Measurements from ENCODE around the gene MYBPH. TPM values are rescaled to one million over a fixed set of nuclear protein-coding genes. Genes with fewer than 3 reads are reported as not detected.

Gene MYBPH
- total RNA-seq, 4 donors from 2014 or later = not detected

DNA sequence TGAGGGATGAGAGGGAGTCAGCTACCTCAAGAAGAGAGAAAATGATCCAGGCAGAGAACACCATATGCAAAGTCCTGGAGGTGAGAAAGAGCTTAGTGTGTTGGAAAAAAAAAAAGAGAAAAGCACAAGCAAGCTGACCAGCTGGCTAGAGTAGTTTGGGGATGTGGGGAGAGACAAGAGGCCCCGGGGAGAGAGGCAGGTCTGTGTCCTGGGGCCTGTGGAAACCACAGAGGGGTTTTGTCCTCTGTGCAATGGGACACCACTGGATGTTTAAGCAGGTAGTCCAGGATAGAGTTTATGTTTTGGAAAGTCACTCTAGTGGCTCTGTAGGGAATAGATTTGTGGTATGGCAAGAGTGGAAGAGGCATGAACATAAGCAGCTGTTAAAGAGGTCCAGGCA lies 25.3 kb upstream of the MYBPH start:
- Histone ChIP-seq H3K36me3 (no peaks in the 10 kb centered on the region), H3K4me1 (peaks cover 9 to 40% (median 17%) of the 10 kb centered on the region in 4 donors), H3K4me3 (no peak overlapping the region), H3K27me3 (peaks cover 0 to 11% (median 0%) of the 10 kb centered on the region in 4 donors), H3K9me3 (no peaks in the 10 kb centered on the region), H3K27ac (replicated peaks in 1 of 4) (peak overlapping the region; percentile 40 to 49 (median 45))
- TF ChIP-seq POLR2A (IDR thresholded peaks at IDR 0.05; ENCODE audit: low read depth) (no peak), EP300 (IDR thresholded peaks at IDR 0.05) (no peak), POLR2AphosphoS5 (IDR thresholded peaks at IDR 0.05) (no peak)
- TF ChIP-seq, protein P1, sequence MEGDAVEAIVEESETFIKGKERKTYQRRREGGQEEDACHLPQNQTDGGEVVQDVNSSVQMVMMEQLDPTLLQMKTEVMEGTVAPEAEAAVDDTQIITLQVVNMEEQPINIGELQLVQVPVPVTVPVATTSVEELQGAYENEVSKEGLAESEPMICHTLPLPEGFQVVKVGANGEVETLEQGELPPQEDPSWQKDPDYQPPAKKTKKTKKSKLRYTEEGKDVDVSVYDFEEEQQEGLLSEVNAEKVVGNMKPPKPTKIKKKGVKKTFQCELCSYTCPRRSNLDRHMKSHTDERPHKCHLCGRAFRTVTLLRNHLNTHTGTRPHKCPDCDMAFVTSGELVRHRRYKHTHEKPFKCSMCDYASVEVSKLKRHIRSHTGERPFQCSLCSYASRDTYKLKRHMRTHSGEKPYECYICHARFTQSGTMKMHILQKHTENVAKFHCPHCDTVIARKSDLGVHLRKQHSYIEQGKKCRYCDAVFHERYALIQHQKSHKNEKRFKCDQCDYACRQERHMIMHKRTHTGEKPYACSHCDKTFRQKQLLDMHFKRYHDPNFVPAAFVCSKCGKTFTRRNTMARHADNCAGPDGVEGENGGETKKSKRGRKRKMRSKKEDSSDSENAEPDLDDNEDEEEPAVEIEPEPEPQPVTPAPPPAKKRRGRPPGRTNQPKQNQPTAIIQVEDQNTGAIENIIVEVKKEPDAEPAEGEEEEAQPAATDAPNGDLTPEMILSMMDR (IDR thresholded peaks at IDR 0.05) = no peak
- no peak for DNase-seq (ENCODE audit: extremely low spot score)
- intact Hi-C loops (cut with DNase I) = no loop called here
- WGBS = 67% methylated on average over 1 of the region's 1 CpG

DNA sequence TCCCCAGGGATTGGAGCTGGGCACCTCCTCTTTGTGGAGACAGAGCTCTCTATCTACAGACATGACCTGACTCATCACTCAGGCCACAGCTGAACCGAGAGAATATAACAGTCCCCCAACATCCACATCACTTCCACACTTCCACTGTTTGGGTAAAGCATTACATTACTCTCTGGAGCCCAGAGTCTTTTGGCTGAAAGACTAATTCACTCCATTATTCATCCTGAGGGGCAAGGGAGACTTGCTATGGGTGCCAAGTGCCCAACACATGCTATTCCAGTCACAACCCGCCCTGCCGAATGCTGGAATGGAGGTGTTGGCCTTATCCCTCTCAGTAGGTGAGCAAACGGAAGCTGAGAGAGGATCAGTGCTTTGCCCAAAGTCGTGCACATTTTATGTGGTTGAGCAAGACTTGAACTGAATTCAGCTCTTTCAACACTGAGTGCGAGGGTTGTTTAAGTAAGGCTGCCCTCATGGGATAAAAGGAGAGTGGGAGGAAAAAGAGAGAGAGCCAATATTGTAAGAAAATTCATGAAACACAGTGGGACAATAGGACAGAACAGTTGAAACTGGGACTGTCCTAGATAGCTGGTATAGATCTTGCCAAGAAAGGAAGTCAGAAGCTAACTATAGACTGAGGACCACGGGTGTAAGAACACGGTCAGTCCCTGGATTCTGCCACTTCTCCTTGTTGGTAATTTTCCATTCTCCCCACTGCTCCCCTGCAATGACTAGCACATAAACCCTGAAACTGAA lies 24.4 kb upstream of the MYBPH start:
- intact Hi-C loops (cut with DNase I) = no loop called here
- peak overlapping the region; percentile 40 to 72 (median 45) for H3K27ac ChIP-seq (replicated peaks in 1 of 4)
- 46% methylated on average over 8 of the region's 8 CpGs for WGBS

DNA sequence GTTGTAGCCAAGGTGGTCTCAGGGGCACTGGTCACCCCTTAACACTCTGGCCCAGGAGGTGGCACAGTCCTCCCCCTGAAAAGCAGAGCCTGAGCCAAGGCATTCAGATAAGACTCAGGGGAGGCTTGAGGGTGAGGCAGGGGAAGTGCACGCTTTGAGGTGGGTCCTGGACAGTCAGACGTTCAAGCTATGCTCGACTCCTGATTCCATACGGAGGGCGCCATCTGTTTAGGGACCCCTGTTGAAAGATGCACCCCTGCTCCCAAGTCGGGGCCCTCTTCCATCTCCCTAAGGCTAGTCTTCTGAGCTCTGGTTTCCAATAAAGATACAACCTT lies 23.8 kb upstream of the MYBPH start:
- TF ChIP-seq EP300 (IDR thresholded peaks at IDR 0.05) (no peak), POLR2AphosphoS5 (IDR thresholded peaks at IDR 0.05) (no peak), POLR2A (IDR thresholded peaks at IDR 0.05; ENCODE audit: low read depth) (no peak)
- TF ChIP-seq, protein P1 (IDR thresholded peaks at IDR 0.05) = no peak
- Histone ChIP-seq H3K27me3 (peaks cover 0 to 8% (median 0%) of the 10 kb centered on the region in 4 donors), H3K9me3 (no peaks in the 10 kb centered on the region), H3K4me3 (no peak overlapping the region), H3K4me1 (peaks cover 9 to 40% (median 17%) of the 10 kb centered on the region in 4 donors), H3K36me3 (no peaks in the 10 kb centered on the region), H3K27ac (replicated peaks in 1 of 4) (peak overlapping the region; percentile 40 to 72 (median 45))
- DNase-seq (ENCODE audit: extremely low spot score) = no peak
- intact Hi-C loops (cut with DNase I) = no loop called here
- WGBS = 87% methylated on average over 6 of the region's 6 CpGs

More for the DNA sequence above, 24.4 kb upstream of the MYBPH start:
- H3K4me3 ChIP-seq = no peak overlapping the region
- H3K27me3 ChIP-seq = peaks cover 0 to 11% (median 0%) of the 10 kb centered on the region in 4 donors
- no peak for DNase-seq (ENCODE audit: extremely low spot score)
- H3K4me1 ChIP-seq = peaks cover 9 to 40% (median 17%) of the 10 kb centered on the region in 4 donors
- TF ChIP-seq POLR2AphosphoS5 (IDR thresholded peaks at IDR 0.05) = peak in 1 of 2 donors; percentile 50
- no peak for TF ChIP-seq EP300 (IDR thresholded peaks at IDR 0.05)
- no peaks in the 10 kb centered on the region for H3K36me3 ChIP-seq
- no peaks in the 10 kb centered on the region for H3K9me3 ChIP-seq

DNA sequence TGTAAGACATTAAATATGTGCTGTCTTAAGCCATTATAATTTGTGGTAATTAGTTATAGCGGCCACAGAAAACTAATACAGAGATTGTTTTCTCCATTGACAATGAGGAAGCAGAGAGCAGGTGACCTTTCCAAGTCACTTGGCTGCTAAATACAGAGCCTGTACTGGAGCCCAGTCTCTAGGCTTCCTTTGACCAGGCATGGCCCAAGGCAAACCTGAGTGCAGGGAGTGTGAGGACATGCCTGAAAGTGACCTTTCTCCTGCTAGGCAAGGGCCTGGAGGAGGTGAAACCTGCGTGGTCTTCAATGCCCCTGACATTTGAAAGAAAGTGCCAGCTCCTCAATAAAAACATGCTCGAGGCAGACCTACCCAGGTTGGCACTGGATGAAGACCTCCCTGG lies 23.4 kb upstream of the MYBPH start:
- H3K27ac ChIP-seq (replicated peaks in 1 of 4) = peak overlapping the region in 2 of 4 donors; percentile 49 to 72
- no peaks in the 10 kb centered on the region for H3K36me3 ChIP-seq
- H3K27me3 ChIP-seq = peaks cover 0 to 8% (median 0%) of the 10 kb centered on the region in 4 donors
- DNase-seq (ENCODE audit: extremely low spot score) = no peak
- no peaks in the 10 kb centered on the region for H3K9me3 ChIP-seq
- no peak overlapping the region for H3K4me3 ChIP-seq
- H3K4me1 ChIP-seq = peaks cover 9 to 40% (median 17%) of the 10 kb centered on the region in 4 donors
- intact Hi-C loops (cut with DNase I) = no loop called here
- WGBS = 92% methylated on average over 2 of the region's 3 CpGs
- TF ChIP-seq POLR2AphosphoS5 (IDR thresholded peaks at IDR 0.05) (no peak), POLR2A (IDR thresholded peaks at IDR 0.05; ENCODE audit: low read depth) (no peak), EP300 (IDR thresholded peaks at IDR 0.05) (no peak)
- TF ChIP-seq, protein P1 (IDR thresholded peaks at IDR 0.05) = no peak

DNA sequence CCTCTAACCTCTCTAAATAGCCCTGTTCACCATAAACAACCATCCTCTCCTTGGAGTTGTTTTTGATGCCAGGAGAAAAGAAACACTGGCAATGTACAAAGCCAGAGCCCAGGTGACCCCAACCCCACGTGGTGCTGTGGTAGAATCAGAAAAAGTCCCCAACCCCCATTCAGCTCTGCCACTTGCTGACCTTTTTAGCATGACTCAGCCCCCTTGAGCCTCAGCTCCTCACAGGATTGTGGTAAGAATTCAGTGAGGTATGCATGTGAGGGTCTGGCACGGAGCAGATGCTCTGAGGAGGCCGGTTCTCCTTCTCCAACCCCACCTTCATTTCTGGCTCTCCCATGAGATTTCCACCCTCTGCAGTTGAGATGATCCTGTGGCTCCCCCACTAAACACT lies 22.0 kb upstream of the MYBPH start:
- 64% methylated on average over 3 of the region's 3 CpGs for WGBS
- no peaks in the 10 kb centered on the region for H3K9me3 ChIP-seq
- DNase-seq (ENCODE audit: extremely low spot score) = no peak
- intact Hi-C loops (cut with DNase I) = no loop called here
- H3K36me3 ChIP-seq = no peaks in the 10 kb centered on the region
- peaks cover 0 to 8% (median 0%) of the 10 kb centered on the region in 4 donors for H3K27me3 ChIP-seq
- H3K4me1 ChIP-seq = peaks cover 5 to 33% (median 17%) of the 10 kb centered on the region in 4 donors
- no peak overlapping the region for H3K27ac ChIP-seq (replicated peaks in 1 of 4)
- no peak for TF ChIP-seq POLR2A (IDR thresholded peaks at IDR 0.05; ENCODE audit: low read depth)
- TF ChIP-seq EP300 (IDR thresholded peaks at IDR 0.05) = no peak
- TF ChIP-seq POLR2AphosphoS5 (IDR thresholded peaks at IDR 0.05) = no peak
- TF ChIP-seq, protein P1 (IDR thresholded peaks at IDR 0.05) = no peak
- no peak overlapping the region for H3K4me3 ChIP-seq
